H9 (cell line): ENCODE data around the gene S1PR3. TPM values are rescaled to one million over a fixed set of nuclear protein-coding genes. Genes with fewer than 3 reads are reported as not detected.
A peak's percentile ranks its signal among the peaks of the same experiment; 100 is the strongest.

Experiments
- DNase-seq: peaks from one replicate; pipeline ENCODE4 v3.0.0-alpha.2; 2017
- H2AFZ ChIP-seq: one replicate; pipeline ENCODE4 v1.6.1; 2013; ENCODE audit warnings: mild to moderate bottlenecking, low read length, control low read depth, moderate library complexity
- H2AK5ac ChIP-seq: 2 replicates; pipeline ENCODE4 v1.6.1; 2013; ENCODE audit warnings: low read length, control low read depth, mixed read lengths; ENCODE audit not compliant: insufficient read length
- H2BK120ac ChIP-seq: one replicate; pipeline ENCODE4 v1.6.1; 2013; ENCODE audit warnings: low read depth, mild to moderate bottlenecking, low read length, control low read depth, inconsistent platforms; ENCODE audit not compliant: poor library complexity, severe bottlenecking
- H2BK12ac ChIP-seq: 2 replicates; pipeline ENCODE4 v1.6.1; 2013; ENCODE audit warnings: low read length, control low read depth, mixed read lengths, low read depth; ENCODE audit not compliant: insufficient read length
- H2BK15ac ChIP-seq: 2 replicates; pipeline ENCODE4 v1.6.1; 2013; ENCODE audit warnings: low read depth, low read length, control low read depth
- H2BK20ac ChIP-seq: one replicate; pipeline ENCODE4 v1.6.1; 2013; ENCODE audit warnings: low read depth, mild to moderate bottlenecking, low read length, control low read depth, inconsistent platforms; ENCODE audit not compliant: poor library complexity, severe bottlenecking
- H2BK5ac ChIP-seq: 2 replicates; pipeline ENCODE4 v1.6.1; 2013; ENCODE audit warnings: low read length, control low read depth, mixed read lengths; ENCODE audit not compliant: insufficient read length
- H3K14ac ChIP-seq: 2 replicates; pipeline ENCODE4 v1.6.1; 2013; ENCODE audit warnings: low read length, control low read depth; ENCODE audit not compliant: insufficient read depth
- H3K18ac ChIP-seq: 2 replicates; pipeline ENCODE4 v1.6.1; 2013; ENCODE audit warnings: low read depth, mild to moderate bottlenecking, mixed read lengths, low read length, control low read depth; ENCODE audit not compliant: insufficient read length
- H3K23ac ChIP-seq: 2 replicates; pipeline ENCODE4 v1.6.1; 2013; ENCODE audit warnings: low read length, control low read depth, mixed read lengths, low read depth; ENCODE audit not compliant: insufficient read length
- H3K23me2 ChIP-seq: 2 replicates; pipeline ENCODE4 v1.6.1; 2013; ENCODE audit warnings: low read depth, mild to moderate bottlenecking, mixed read lengths, low read length, control low read depth; ENCODE audit not compliant: insufficient read length, poor library complexity, severe bottlenecking
- H3K27ac ChIP-seq: 2 replicates; pipeline ENCODE4 v1.5.1; 2013; ENCODE audit warnings: low read length, control low read depth, mixed read lengths, low read depth; ENCODE audit not compliant: insufficient read length
- H3K27me3 ChIP-seq: 2 replicates; pipeline ENCODE4 v1.6.1; 2013; ENCODE audit warnings: low read length, control low read depth, inconsistent platforms; ENCODE audit not compliant: insufficient read depth
- H3K4ac ChIP-seq: 2 replicates; pipeline ENCODE4 v1.6.1; 2013; ENCODE audit warnings: low read depth, mild to moderate bottlenecking, control low read depth, inconsistent platforms, low read length, moderate library complexity
- H3K4me1 ChIP-seq: 2 replicates; pipeline ENCODE4 v1.6.1; 2013; ENCODE audit warnings: low read length, control low read depth, inconsistent platforms; ENCODE audit not compliant: insufficient read depth
- H3K4me2 ChIP-seq: 2 replicates; pipeline ENCODE4 v1.6.1; 2013; ENCODE audit warnings: low read length, control low read depth, mixed read lengths; ENCODE audit not compliant: insufficient read length, insufficient read depth
- H3K56ac ChIP-seq: 2 replicates; pipeline ENCODE4 v1.6.1; 2013; ENCODE audit warnings: low read depth, mild to moderate bottlenecking, mixed read lengths, low read length, control low read depth; ENCODE audit not compliant: insufficient read length
- H3K79me1 ChIP-seq: 2 replicates; pipeline ENCODE4 v1.6.1; 2013; ENCODE audit warnings: low read depth, mild to moderate bottlenecking, moderate library complexity, low read length, control low read depth, inconsistent platforms; ENCODE audit not compliant: insufficient read depth, poor library complexity, severe bottlenecking
- H3K79me2 ChIP-seq: 2 replicates; pipeline ENCODE4 v1.6.1; 2013; ENCODE audit warnings: low read length, control low read depth, inconsistent platforms; ENCODE audit not compliant: insufficient read depth
- H3K9ac ChIP-seq: 2 replicates; pipeline ENCODE4 v1.6.1; 2013; ENCODE audit warnings: low read length, control low read depth, mixed read lengths; ENCODE audit not compliant: insufficient read length; ENCODE audit errors: extremely low read depth
- H3K9me3 ChIP-seq: one replicate; pipeline ENCODE4 v1.6.1; 2013; ENCODE audit warnings: low read depth, low read length, inconsistent platforms; ENCODE audit not compliant: control insufficient read depth
- H3T11ph ChIP-seq: one replicate; pipeline ENCODE4 v1.6.1; 2013; ENCODE audit warnings: mild to moderate bottlenecking, low read length, control low read depth, inconsistent platforms
- H4K20me1 ChIP-seq: one replicate; pipeline ENCODE4 v1.6.1; 2013; ENCODE audit not compliant: control insufficient read depth, insufficient read length, insufficient read depth
- H4K5ac ChIP-seq: 2 replicates; pipeline ENCODE4 v1.6.1; 2013; ENCODE audit warnings: low read depth, mild to moderate bottlenecking, mixed read lengths, low read length, control low read depth; ENCODE audit not compliant: insufficient read length
- H4K8ac ChIP-seq: replicated peaks from 2 replicates; pipeline ENCODE4 v1.6.1; 2013; ENCODE audit warnings: low read length, control low read depth, mixed read lengths, low read depth; ENCODE audit not compliant: insufficient read length
- H4K91ac ChIP-seq: 2 replicates; pipeline ENCODE4 v1.6.1; 2013; ENCODE audit warnings: low read depth, mild to moderate bottlenecking, moderate library complexity, mixed read lengths, low read length, control low read depth; ENCODE audit not compliant: insufficient read length
- H3K27ac Mint-ChIP-seq, 3 experiments: 2 replicates in 2 of 3; 3 replicates in 1 of 3; pipeline ENCODE4 v1.8.0; 2020 to 2021; ENCODE audit warnings: mixed read lengths in 3 of 3, mild to moderate bottlenecking in 1 of 3, moderate library complexity in 1 of 3
- H3K27me3 Mint-ChIP-seq: 2 replicates; pipeline ENCODE4 v1.8.0; 2021; ENCODE audit warnings: low read depth, mild to moderate bottlenecking, moderate library complexity, mixed read lengths
- H3K36me3 Mint-ChIP-seq, 3 experiments: 2 replicates in 2 of 3; 3 replicates in 1 of 3; pipeline ENCODE4 v1.8.0; 2020 to 2021; ENCODE audit warnings: low read depth in 3 of 3, mixed read lengths in 3 of 3; ENCODE audit not compliant: insufficient read depth in 1 of 3
- H3K4me1 Mint-ChIP-seq, 2 experiments: 2 replicates each; pipeline ENCODE4 v1.8.0; 2020; ENCODE audit warnings: mixed read lengths in 2 of 2
- H3K4me3 Mint-ChIP-seq, 2 experiments: 2 replicates in 1 of 2; 3 replicates in 1 of 2; pipeline ENCODE4 v1.8.0; 2020 to 2021; ENCODE audit warnings: mild to moderate bottlenecking in 2 of 2, mixed read lengths in 2 of 2, moderate library complexity in 1 of 2
- H3K9me3 Mint-ChIP-seq, 2 experiments: 2 replicates in 1 of 2; 3 replicates in 1 of 2; pipeline ENCODE4 v1.8.0; 2020; ENCODE audit warnings: mild to moderate bottlenecking in 2 of 2, mixed read lengths in 2 of 2, moderate library complexity in 1 of 2
- CTCF ChIP-seq: fragments of 200-600 bp; sonication (generic); conservative IDR thresholded peaks from 3 replicates; pipeline ENCODE4 v1.8.0; 2021; ENCODE audit warnings: antibody characterized with exemption, mild to moderate bottlenecking
- WGBS: extraction: QIAGEN DNeasy Blood & Tissue Kit; methylation state at CpG from one replicate; pipeline ENCODE4 v1.1.7; 2013; ENCODE audit warnings: missing lambda C conversion rate, low lambda C conversion rate, mixed read lengths; ENCODE audit not compliant: insufficient read length; ENCODE audit errors: extremely low coverage; 5-methylcytosine and 5-hydroxymethylcytosine counted together
- total RNA-seq: library from RNA; stranded (reverse); gene quantifications from 2 replicates; pipeline ENCODE4 v1.2.1, GENCODE V29; 2021

S1PR3 gene
- total RNA-seq, 1 experiment from 2014 or later: 3.3 TPM

GRCh38 chr9:89008744-89009545 lies 17.7 kb downstream of the S1PR3 start:
- no peak overlapping the region for H3K9ac ChIP-seq
- H2AFZ ChIP-seq: no peak overlapping the region

More at GRCh38 chr9:89008744-89009545, 17.7 kb downstream of the S1PR3 start:
- no CpG with 5 or more reads among the region's 12 CpGs for WGBS
- Histone ChIP-seq H3K27ac (no peak overlapping the region), H2AK5ac (no peak overlapping the region), H3K23me2 (no peaks in the 10 kb centered on the region), H4K20me1 (no peaks in the 10 kb centered on the region), H2BK20ac (no peak overlapping the region), H4K5ac (no peak overlapping the region), H3K27me3 (no peaks in the 10 kb centered on the region), H3K4me2 (no peak overlapping the region), H3K14ac (peak overlapping the region; percentile 57; the same call in 1 of the 2 replicates), H3K56ac (no peak overlapping the region), H3K9me3 (no peaks in the 10 kb centered on the region), H3K79me1 (no peaks in the 10 kb centered on the region), H3K23ac (no peak overlapping the region), H2BK15ac (no peak overlapping the region), H3K18ac (no peak overlapping the region), H4K91ac (no peak overlapping the region), H3K4ac (no peak overlapping the region), H2BK120ac (no peak overlapping the region), H2BK12ac (no peak overlapping the region), H3T11ph (no peak overlapping the region), H4K8ac (no peak overlapping the region), H3K4me1 (no peaks in the 10 kb centered on the region), H2BK5ac (no peak overlapping the region), H3K79me2 (no peaks in the 10 kb centered on the region)
- peaks cover 27 to 33% of the 10 kb centered on the region in 2 experiments for H3K4me1 Mint-ChIP-seq
- H3K4me3 Mint-ChIP-seq: no peak overlapping the region
- no peaks in the 10 kb centered on the region for H3K36me3 Mint-ChIP-seq
- H3K9me3 Mint-ChIP-seq: no peaks in the 10 kb centered on the region
- DNase-seq: no peak
- peak overlapping the region in 2 of 3 experiments; percentile 4 to 12; a peak in 2 of 7 replicates for H3K27ac Mint-ChIP-seq
- no peak for TF ChIP-seq CTCF
- H3K27me3 Mint-ChIP-seq: no peaks in the 10 kb centered on the region; the same call in 1 of the 2 replicates
